Measurements from ENCODE around the gene ST7L. TPM values are rescaled to one million over a fixed set of nuclear protein-coding genes. Genes with fewer than 3 reads are reported as not detected.

Gene ST7L
- total and polyA plus RNA-seq, 2 of the 4 experiments (the other 2 are of a cell fraction), result 7.7 to 14.7 TPM

- H3K23ac ChIP-seq (ENCODE audit: low read depth, low read length), result no peak overlapping the region
- no peak overlapping the region for H3K56ac ChIP-seq (ENCODE audit: extremely low read depth, insufficient read depth, low read length)
- H3K4me1 ChIP-seq (ENCODE audit: control insufficient read depth, insufficient read depth, low read length), result peaks cover 5% of the 10 kb centered on the region; the same call in 1 of the 2 replicates
- no peak overlapping the region for H2AK5ac ChIP-seq (ENCODE audit: low read depth, low read length)
- H3K36me3 ChIP-seq (ENCODE audit: control insufficient read depth, insufficient read depth, low read length), result peaks cover 4% of the 10 kb centered on the region
- H4K5ac ChIP-seq (ENCODE audit: low read depth, low read length), result no peak overlapping the region
- TF ChIP-seq RCOR1 (IDR thresholded peaks at IDR 0.05; ENCODE audit: insufficient replicate concordance, low read length), result no peak
- TF ChIP-seq RAD21 (IDR thresholded peaks at IDR 0.05; ENCODE audit: low read length), result no peak
- TF ChIP-seq POLR2A (IDR thresholded peaks at IDR 0.05; ENCODE audit: low read depth, low read length), result no peak
- no peak for TF ChIP-seq SMC3 (IDR thresholded peaks at IDR 0.05; ENCODE audit: low read depth, low read length)
- TF ChIP-seq CTCF (conservative IDR thresholded peaks at IDR 0.05; ENCODE audit: low read depth, low read length), result no peak
- no peak for TF ChIP-seq FOS (IDR thresholded peaks at IDR 0.05; ENCODE audit: low read depth, low read length)
- TF ChIP-seq CHD1 (IDR thresholded peaks at IDR 0.05; ENCODE audit: low read depth, low read length), result no peak
- no peak for TF ChIP-seq BHLHE40 (IDR thresholded peaks at IDR 0.05; ENCODE audit: low read depth, low read length)
- TF ChIP-seq MXI1 (IDR thresholded peaks at IDR 0.05; ENCODE audit: borderline replicate concordance, low read depth, low read length), result no peak
- no peak for TF ChIP-seq MAFK (IDR thresholded peaks at IDR 0.05; ENCODE audit: low read depth, low read length)
- TF ChIP-seq CEBPB (IDR thresholded peaks at IDR 0.05; ENCODE audit: low read depth, low read length), result no peak
- no peak for TF ChIP-seq MAZ (IDR thresholded peaks at IDR 0.05; ENCODE audit: borderline replicate concordance, low read depth, low read length)
- no peak for TF ChIP-seq ELK1 (IDR thresholded peaks at IDR 0.05; ENCODE audit: borderline replicate concordance, low read depth, low read length)
- no peak for DNase-seq
- H4K20me1 ChIP-seq (ENCODE audit: insufficient read depth, low read length), result no peaks in the 10 kb centered on the region
- no TSS peak for BruUV-seq (replicated peaks)
- H3K27me3 ChIP-seq (ENCODE audit: control insufficient read depth, insufficient read depth, low read length), result no peaks in the 10 kb centered on the region
- no peak overlapping the region for H3K14ac ChIP-seq (replicated peaks; ENCODE audit: low read depth, low read length)
- CTCF ChIA-PET, result interaction anchor here (0.7 kb wide), 1 partner anchor 167 kb away, joined by 4 read pairs; no protein-coding TSS in a partner anchor
- no peak overlapping the region for H3K27ac ChIP-seq (ENCODE audit: insufficient read depth, low read length)
- no peak overlapping the region for H2BK15ac ChIP-seq (ENCODE audit: low read depth, low read length)
- ATAC-seq (ENCODE audit: low read depth), result no peak
- dilution Hi-C loops (cut with HindIII; ENCODE audit: low sequenced_read_pairs, unreplicated experiment) (no loop called here), intact Hi-C loops (cut with micrococcal nuclease) (no loop called here), in situ Hi-C loops (cut with MboI; ENCODE audit: low sequenced_read_pairs) (no loop called here)
- H2BK20ac ChIP-seq (ENCODE audit: low read depth, low read length), result no peak overlapping the region
- H3K4ac ChIP-seq (ENCODE audit: low read depth, low read length), result no peak overlapping the region
- WGBS, 2 experiments (ENCODE audit: extremely low coverage in 2 of 2, insufficient read length in 1 of 2), result no CpG with 5 or more reads among the region's 2 CpGs
- H4K8ac ChIP-seq (ENCODE audit: low read depth in 2 of 2, low read length in 2 of 2), result no peak overlapping the region
- no peak overlapping the region; the same call in 1 of the 2 replicates for H3K18ac ChIP-seq (ENCODE audit: low read depth, low read length)
- no peaks in the 10 kb centered on the region for H3K9me3 ChIP-seq (ENCODE audit: control insufficient read depth, insufficient read depth, low read length)
- H2BK5ac ChIP-seq (ENCODE audit: low read depth, low read length, poor library complexity, severe bottlenecking), result no peak overlapping the region
- H3K4me3 ChIP-seq (ENCODE audit: insufficient read depth, low read depth, low read length), result no peak overlapping the region
- no peak overlapping the region for H4K91ac ChIP-seq (ENCODE audit: insufficient read depth, low read depth, low read length)
- H3K9ac ChIP-seq (ENCODE audit: low read depth, low read length), result no peak overlapping the region
- no peak overlapping the region for H2AFZ ChIP-seq (replicated peaks; ENCODE audit: low read length, poor library complexity)
- no peaks in the 10 kb centered on the region for H3K9me1 ChIP-seq (ENCODE audit: insufficient read depth, low read length)
- H2BK120ac ChIP-seq (ENCODE audit: low read depth, low read length), result no peak overlapping the region
- H2AK9ac ChIP-seq (replicated peaks; ENCODE audit: low read depth, low read length, poor library complexity), result no peak overlapping the region
- H3K4me2 ChIP-seq (ENCODE audit: low read depth, low read length), result no peak overlapping the region
- H3K79me1 ChIP-seq (ENCODE audit: low read depth in 1 of 2, low read length in 2 of 2), result no peaks in the 10 kb centered on the region; a peak in 1 of 4 replicates
- POLR2A ChIA-PET (ENCODE audit: unreplicated experiment), result no interaction called here
These were observed 82.4 kb downstream of the ST7L start for GRCh38 chr1:112536561-112536960.

All from IMR-90 (cell line).